GM23338 (cell line): ENCODE data around the gene ACOX2. TPM values are rescaled to one million over a fixed set of nuclear protein-coding genes. Genes with fewer than 3 reads are reported as not detected.

Experiments
- ATAC-seq: fragments of 200-7000 bp; cut with Tn5 transposase; 3 replicates; pipeline ENCODE4 v1.9.1; 2020
- DNase-seq: peaks from one replicate; pipeline ENCODE4 v3.0.0-alpha.2; 2015; ENCODE audit warnings: low spot score
- H2AFZ ChIP-seq: fragments of 200-600 bp; sonication (generic); 2 replicates; pipeline ENCODE4 v1.8.0; 2016; ENCODE audit warnings: antibody characterized with exemption, mild to moderate bottlenecking, moderate library complexity
- H3F3A ChIP-seq: fragments of 200-600 bp; sonication (generic); replicated peaks from 2 replicates; pipeline ENCODE4 v1.8.0; 2017; ENCODE audit warnings: antibody characterized with exemption, mixed run types, low read depth
- H3K27ac ChIP-seq: fragments of 200-600 bp; sonication (generic); 2 replicates; pipeline ENCODE4 v1.6.1; 2016; ENCODE audit warnings: low read depth
- H3K27me3 ChIP-seq: fragments of 200-600 bp; sonication (generic); 2 replicates; pipeline ENCODE4 v1.8.0; 2016; ENCODE audit warnings: mild to moderate bottlenecking, mixed run types, moderate library complexity; ENCODE audit not compliant: insufficient read depth
- H3K36me3 ChIP-seq: fragments of 200-600 bp; sonication (generic); 2 replicates; pipeline ENCODE4 v1.8.0; 2016; ENCODE audit warnings: mild to moderate bottlenecking; ENCODE audit not compliant: insufficient read depth
- H3K4me1 ChIP-seq: fragments of 200-600 bp; sonication (generic); 2 replicates; pipeline ENCODE4 v1.8.0; 2016; ENCODE audit warnings: mild to moderate bottlenecking, moderate library complexity; ENCODE audit not compliant: insufficient read depth
- H3K4me2 ChIP-seq: fragments of 200-600 bp; sonication (generic); 2 replicates; pipeline ENCODE4 v1.7.1; 2017; ENCODE audit warnings: mixed run types
- H3K4me3 ChIP-seq: fragments of 200-600 bp; sonication (generic); 2 replicates; pipeline ENCODE4 v1.6.1; 2016; ENCODE audit warnings: mixed run types
- H3K79me2 ChIP-seq: fragments of 200-600 bp; sonication (generic); replicated peaks from 2 replicates; pipeline ENCODE4 v1.8.0; 2017; ENCODE audit warnings: mild to moderate bottlenecking; ENCODE audit not compliant: insufficient read depth
- H3K9me2 ChIP-seq: fragments of 200-600 bp; sonication (generic); 2 replicates; pipeline ENCODE4 v1.8.0; 2017; ENCODE audit not compliant: insufficient read depth
- H4K20me1 ChIP-seq: fragments of 200-600 bp; sonication (generic); replicated peaks from 2 replicates; pipeline ENCODE4 v1.8.0; 2017; ENCODE audit warnings: mild to moderate bottlenecking; ENCODE audit not compliant: insufficient read depth
- H3K27ac Mint-ChIP-seq: 2 replicates; pipeline ENCODE4 v1.8.0; 2020; ENCODE audit warnings: inconsistent platforms, mild to moderate bottlenecking, moderate library complexity, mixed read lengths
- H3K27me3 Mint-ChIP-seq: 3 replicates; pipeline ENCODE4 v1.8.0; 2022; ENCODE audit warnings: low read depth, mild to moderate bottlenecking, moderate library complexity, mixed read lengths, inconsistent platforms; ENCODE audit not compliant: insufficient read depth, poor library complexity
- H3K36me3 Mint-ChIP-seq: 3 replicates; pipeline ENCODE4 v1.8.0; 2021; ENCODE audit warnings: low read depth, mild to moderate bottlenecking, inconsistent platforms, moderate library complexity, mixed read lengths
- H3K4me1 Mint-ChIP-seq: 3 replicates; pipeline ENCODE4 v1.8.0; 2020; ENCODE audit warnings: mild to moderate bottlenecking, inconsistent platforms, mixed read lengths
- H3K4me3 Mint-ChIP-seq: 3 replicates; pipeline ENCODE4 v1.8.0; 2021; ENCODE audit warnings: moderate library complexity, mild to moderate bottlenecking, inconsistent platforms, mixed read lengths
- H3K9me3 Mint-ChIP-seq: 3 replicates; pipeline ENCODE4 v1.8.0; 2020; ENCODE audit warnings: moderate library complexity, mild to moderate bottlenecking, inconsistent platforms, mixed read lengths
- CREB1 ChIP-seq: fragments of 250-450 bp; sonication (Bioruptor Pico); IDR thresholded peaks from 2 replicates; pipeline ENCODE4 v1.5.0; 2020; ENCODE audit warnings: low read depth, mild to moderate bottlenecking, moderate library complexity
- EZH2phosphoT487 ChIP-seq: fragments of 200-600 bp; sonication (generic); IDR thresholded peaks from one replicate; pipeline ENCODE4 v1.8.1; 2018; ENCODE audit warnings: antibody characterized with exemption; ENCODE audit not compliant: unreplicated experiment
- NANOG ChIP-seq: IDR thresholded peaks from 2 replicates; pipeline ENCODE4 v1.6.1; 2016; ENCODE audit warnings: antibody characterized with exemption, borderline replicate concordance
- ZNF114 ChIP-seq: fragments of 250-450 bp; sonication (Bioruptor Pico); IDR thresholded peaks from 2 replicates; pipeline ENCODE4 v1.5.0; 2020; ENCODE audit warnings: mild to moderate bottlenecking, moderate library complexity
- ZNF331 ChIP-seq: fragments of 250-450 bp; sonication (Bioruptor Pico); IDR thresholded peaks from 2 replicates; pipeline ENCODE4 v1.5.0; 2020; ENCODE audit warnings: low read depth, mild to moderate bottlenecking, moderate library complexity
- polyA plus RNA-seq: library from polyadenylated mRNA; unstranded; fragments of >200 nt; fragmentation: Nextera tagmentation; extraction: Ambion mirVana; gene quantifications from 2 replicates; pipeline ENCODE4 v1.2.1, GENCODE V29; 2016
- total RNA-seq: library from RNA; depleted of rRNA; stranded (reverse); fragments of >200 nt; shearing (Covaris generic); gene quantifications from 2 replicates; pipeline ENCODE4 v1.2.3, GENCODE V29; 2014
- TF ChIP-seq, protein P1 (sequence below), 2 experiments: fragments of 200-600 bp in 1 of 2; sonication (generic) in 1 of 2; conservative IDR thresholded peaks; 2 replicates each; pipeline versions ENCODE4 v1.5.1 to v1.6.1; 2016 to 2017; ENCODE audit warnings: antibody characterized with exemption in 2 of 2, low read depth in 2 of 2, mild to moderate bottlenecking in 2 of 2, moderate library complexity in 1 of 2
- TF ChIP-seq, protein P2 (sequence below): fragments of 250-450 bp; sonication (Bioruptor Pico); IDR thresholded peaks from 2 replicates; pipeline ENCODE4 v1.5.0; 2020; ENCODE audit warnings: mild to moderate bottlenecking, moderate library complexity

The ACOX2 gene
- total and polyA plus RNA-seq, 2 experiments from 2014 or later = 1.1 to 1.9 TPM

GRCh38 chr3:58537412-58538301 lies 667 bp upstream of the ACOX2 start:
- no peaks in the 10 kb centered on the region for H3K9me3 Mint-ChIP-seq
- H3K27ac Mint-ChIP-seq = no peak overlapping the region
- no peak for DNase-seq
- Histone ChIP-seq H3K27me3 (no peaks in the 10 kb centered on the region), H3K36me3 (no peaks in the 10 kb centered on the region), H4K20me1 (no peaks in the 10 kb centered on the region), H3K27ac (no peak overlapping the region), H3K4me3 (no peak overlapping the region), H3K9me2 (no peaks in the 10 kb centered on the region), H3F3A (no peaks in the 10 kb centered on the region), H2AFZ (peak overlapping the region; percentile 56; the same call in 1 of the 2 replicates), H3K4me2 (no peak overlapping the region), H3K4me1 (no peaks in the 10 kb centered on the region), H3K79me2 (no peaks in the 10 kb centered on the region)
- peaks cover 6% of the 10 kb centered on the region for H3K27me3 Mint-ChIP-seq
- H3K36me3 Mint-ChIP-seq = no peaks in the 10 kb centered on the region
- no peak for ATAC-seq
- no peak for TF ChIP-seq EZH2phosphoT487
- TF ChIP-seq, protein P1, sequence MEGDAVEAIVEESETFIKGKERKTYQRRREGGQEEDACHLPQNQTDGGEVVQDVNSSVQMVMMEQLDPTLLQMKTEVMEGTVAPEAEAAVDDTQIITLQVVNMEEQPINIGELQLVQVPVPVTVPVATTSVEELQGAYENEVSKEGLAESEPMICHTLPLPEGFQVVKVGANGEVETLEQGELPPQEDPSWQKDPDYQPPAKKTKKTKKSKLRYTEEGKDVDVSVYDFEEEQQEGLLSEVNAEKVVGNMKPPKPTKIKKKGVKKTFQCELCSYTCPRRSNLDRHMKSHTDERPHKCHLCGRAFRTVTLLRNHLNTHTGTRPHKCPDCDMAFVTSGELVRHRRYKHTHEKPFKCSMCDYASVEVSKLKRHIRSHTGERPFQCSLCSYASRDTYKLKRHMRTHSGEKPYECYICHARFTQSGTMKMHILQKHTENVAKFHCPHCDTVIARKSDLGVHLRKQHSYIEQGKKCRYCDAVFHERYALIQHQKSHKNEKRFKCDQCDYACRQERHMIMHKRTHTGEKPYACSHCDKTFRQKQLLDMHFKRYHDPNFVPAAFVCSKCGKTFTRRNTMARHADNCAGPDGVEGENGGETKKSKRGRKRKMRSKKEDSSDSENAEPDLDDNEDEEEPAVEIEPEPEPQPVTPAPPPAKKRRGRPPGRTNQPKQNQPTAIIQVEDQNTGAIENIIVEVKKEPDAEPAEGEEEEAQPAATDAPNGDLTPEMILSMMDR (conservative IDR thresholded peaks at IDR 0.05; ENCODE audit: low read depth in 2 of 2) = no peak
- no peak for TF ChIP-seq ZNF114 (CRISPR knock-in tag)
- TF ChIP-seq NANOG = no peak
- H3K4me3 Mint-ChIP-seq = no peak overlapping the region
- peaks cover 15% of the 10 kb centered on the region for H3K4me1 Mint-ChIP-seq

GRCh38 chr3:58535531-58536500 lies 1.2 kb downstream of the ACOX2 start:
- Histone ChIP-seq H3F3A (no peaks in the 10 kb centered on the region), H3K79me2 (no peaks in the 10 kb centered on the region), H3K27ac (no peak overlapping the region), H3K27me3 (no peaks in the 10 kb centered on the region), H3K4me2 (no peak overlapping the region), H4K20me1 (no peaks in the 10 kb centered on the region), H3K4me1 (no peaks in the 10 kb centered on the region), H3K4me3 (no peak overlapping the region), H2AFZ (no peak overlapping the region), H3K9me2 (no peaks in the 10 kb centered on the region), H3K36me3 (no peaks in the 10 kb centered on the region)
- no peak for ATAC-seq
- Mint-ChIP-seq H3K9me3 (no peaks in the 10 kb centered on the region), H3K4me3 (no peak overlapping the region), H3K4me1 (peaks cover 17% of the 10 kb centered on the region), H3K27ac (no peak overlapping the region), H3K27me3 (peaks cover 7% of the 10 kb centered on the region), H3K36me3 (no peaks in the 10 kb centered on the region)
- DNase-seq = no peak
- TF ChIP-seq, protein P1 (conservative IDR thresholded peaks at IDR 0.05; ENCODE audit: low read depth in 2 of 2) = no peak
- no peak for TF ChIP-seq ZNF114 (CRISPR knock-in tag)
- TF ChIP-seq ZNF331 = no peak
- TF ChIP-seq, protein P2, sequence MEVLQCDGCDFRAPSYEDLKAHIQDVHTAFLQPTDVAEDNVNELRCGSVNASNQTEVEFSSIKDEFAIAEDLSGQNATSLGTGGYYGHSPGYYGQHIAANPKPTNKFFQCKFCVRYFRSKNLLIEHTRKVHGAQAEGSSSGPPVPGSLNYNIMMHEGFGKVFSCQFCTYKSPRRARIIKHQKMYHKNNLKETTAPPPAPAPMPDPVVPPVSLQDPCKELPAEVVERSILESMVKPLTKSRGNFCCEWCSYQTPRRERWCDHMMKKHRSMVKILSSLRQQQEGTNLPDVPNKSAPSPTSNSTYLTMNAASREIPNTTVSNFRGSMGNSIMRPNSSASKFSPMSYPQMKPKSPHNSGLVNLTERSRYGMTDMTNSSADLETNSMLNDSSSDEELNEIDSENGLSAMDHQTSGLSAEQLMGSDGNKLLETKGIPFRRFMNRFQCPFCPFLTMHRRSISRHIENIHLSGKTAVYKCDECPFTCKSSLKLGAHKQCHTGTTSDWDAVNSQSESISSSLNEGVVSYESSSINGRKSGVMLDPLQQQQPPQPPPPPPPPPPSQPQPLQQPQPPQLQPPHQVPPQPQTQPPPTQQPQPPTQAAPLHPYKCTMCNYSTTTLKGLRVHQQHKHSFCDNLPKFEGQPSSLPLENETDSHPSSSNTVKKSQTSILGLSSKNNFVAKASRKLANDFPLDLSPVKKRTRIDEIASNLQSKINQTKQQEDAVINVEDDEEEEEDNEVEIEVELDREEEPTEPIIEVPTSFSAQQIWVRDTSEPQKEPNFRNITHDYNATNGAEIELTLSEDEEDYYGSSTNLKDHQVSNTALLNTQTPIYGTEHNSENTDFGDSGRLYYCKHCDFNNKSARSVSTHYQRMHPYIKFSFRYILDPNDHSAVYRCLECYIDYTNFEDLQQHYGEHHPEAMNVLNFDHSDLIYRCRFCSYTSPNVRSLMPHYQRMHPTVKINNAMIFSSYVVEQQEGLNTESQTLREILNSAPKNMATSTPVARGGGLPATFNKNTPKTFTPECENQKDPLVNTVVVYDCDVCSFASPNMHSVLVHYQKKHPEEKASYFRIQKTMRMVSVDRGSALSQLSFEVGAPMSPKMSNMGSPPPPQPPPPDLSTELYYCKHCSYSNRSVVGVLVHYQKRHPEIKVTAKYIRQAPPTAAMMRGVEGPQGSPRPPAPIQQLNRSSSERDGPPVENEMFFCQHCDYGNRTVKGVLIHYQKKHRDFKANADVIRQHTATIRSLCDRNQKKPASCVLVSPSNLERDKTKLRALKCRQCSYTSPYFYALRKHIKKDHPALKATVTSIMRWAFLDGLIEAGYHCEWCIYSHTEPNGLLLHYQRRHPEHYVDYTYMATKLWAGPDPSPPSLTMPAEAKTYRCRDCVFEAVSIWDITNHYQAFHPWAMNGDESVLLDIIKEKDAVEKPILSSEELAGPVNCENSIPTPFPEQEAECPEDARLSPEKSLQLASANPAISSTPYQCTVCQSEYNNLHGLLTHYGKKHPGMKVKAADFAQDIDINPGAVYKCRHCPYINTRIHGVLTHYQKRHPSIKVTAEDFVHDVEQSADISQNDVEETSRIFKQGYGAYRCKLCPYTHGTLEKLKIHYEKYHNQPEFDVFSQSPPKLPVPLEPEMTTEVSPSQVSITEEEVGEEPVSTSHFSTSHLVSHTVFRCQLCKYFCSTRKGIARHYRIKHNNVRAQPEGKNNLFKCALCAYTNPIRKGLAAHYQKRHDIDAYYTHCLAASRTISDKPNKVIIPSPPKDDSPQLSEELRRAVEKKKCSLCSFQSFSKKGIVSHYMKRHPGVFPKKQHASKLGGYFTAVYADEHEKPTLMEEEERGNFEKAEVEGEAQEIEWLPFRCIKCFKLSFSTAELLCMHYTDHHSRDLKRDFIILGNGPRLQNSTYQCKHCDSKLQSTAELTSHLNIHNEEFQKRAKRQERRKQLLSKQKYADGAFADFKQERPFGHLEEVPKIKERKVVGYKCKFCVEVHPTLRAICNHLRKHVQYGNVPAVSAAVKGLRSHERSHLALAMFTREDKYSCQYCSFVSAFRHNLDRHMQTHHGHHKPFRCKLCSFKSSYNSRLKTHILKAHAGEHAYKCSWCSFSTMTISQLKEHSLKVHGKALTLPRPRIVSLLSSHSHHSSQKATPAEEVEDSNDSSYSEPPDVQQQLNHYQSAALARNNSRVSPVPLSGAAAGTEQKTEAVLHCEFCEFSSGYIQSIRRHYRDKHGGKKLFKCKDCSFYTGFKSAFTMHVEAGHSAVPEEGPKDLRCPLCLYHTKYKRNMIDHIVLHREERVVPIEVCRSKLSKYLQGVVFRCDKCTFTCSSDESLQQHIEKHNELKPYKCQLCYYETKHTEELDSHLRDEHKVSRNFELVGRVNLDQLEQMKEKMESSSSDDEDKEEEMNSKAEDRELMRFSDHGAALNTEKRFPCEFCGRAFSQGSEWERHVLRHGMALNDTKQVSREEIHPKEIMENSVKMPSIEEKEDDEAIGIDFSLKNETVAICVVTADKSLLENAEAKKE (CRISPR knock-in tag) = no peak
- no peak for TF ChIP-seq NANOG
- TF ChIP-seq CREB1 (CRISPR knock-in tag) = no peak
- TF ChIP-seq EZH2phosphoT487 = no peak
